Measurements from ENCODE around the gene DXO.
A peak's percentile ranks its signal among the peaks of the same experiment; 100 is the strongest.

The DXO gene

DNA sequence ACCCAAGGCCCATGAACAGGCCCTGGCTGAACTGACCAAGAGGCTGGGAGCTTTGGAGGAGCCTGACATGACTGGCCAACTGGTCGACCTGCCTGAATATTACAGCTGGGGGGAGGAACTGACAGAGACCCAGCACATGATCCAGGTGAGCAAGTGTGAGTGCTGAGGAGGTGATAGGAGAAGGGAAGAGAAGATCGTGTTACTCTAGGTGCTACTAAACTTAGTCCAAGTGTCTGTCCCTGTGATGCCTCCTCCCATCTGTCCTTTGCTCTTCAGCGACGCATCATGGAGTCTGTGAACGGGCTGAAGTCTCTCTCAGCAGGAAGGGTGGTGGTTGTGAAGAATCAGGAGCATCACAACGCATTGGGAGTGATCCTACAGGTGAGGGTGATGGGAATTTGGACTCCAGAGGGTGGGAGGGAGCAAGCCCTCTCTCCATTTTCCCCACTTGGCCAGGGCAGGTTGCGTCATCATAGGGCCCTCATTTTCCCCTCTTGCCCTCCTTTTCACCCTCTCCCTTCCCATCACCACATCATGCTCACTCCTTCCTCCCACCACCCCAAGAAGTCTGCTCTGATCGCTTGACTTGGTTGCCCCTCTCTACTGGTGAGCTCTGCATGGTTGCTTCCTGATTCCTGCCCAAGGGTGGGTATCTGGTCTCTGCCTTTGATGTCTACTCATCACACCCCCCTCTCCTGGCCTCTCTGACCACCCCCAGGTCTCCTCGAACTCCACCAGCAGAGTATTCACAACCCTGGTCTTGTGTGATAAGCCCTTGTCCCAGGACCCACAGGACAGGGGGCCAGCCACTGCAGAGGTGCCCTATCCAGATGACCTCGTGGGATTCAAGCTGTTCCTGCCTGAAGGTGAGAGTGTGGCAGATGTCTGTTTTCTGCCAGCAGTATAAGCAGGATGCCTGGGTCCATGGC, 4.7 kb downstream of the DXO start:
- no peaks in the 10 kb centered on the region for H3K9me3 ChIP-seq (ENCODE audit: control insufficient read depth, low read length)
- H3K4me1 ChIP-seq (ENCODE audit: control insufficient read depth, insufficient read depth, low read length), result peaks cover 21% of the 10 kb centered on the region
- no peak overlapping the region for H3K9ac ChIP-seq (ENCODE audit: low read length)
- DNase-seq (ENCODE audit: low read depth), result no peak
- no peak overlapping the region for H3K4me3 ChIP-seq (ENCODE audit: low read length)
- no peaks in the 10 kb centered on the region for H3K27me3 ChIP-seq (replicated peaks; ENCODE audit: control insufficient read depth, insufficient read depth, low read length)
- peaks cover 80% of the 10 kb centered on the region for H3K36me3 ChIP-seq (ENCODE audit: control insufficient read depth, insufficient read depth, low read length, severe bottlenecking)

DNA sequence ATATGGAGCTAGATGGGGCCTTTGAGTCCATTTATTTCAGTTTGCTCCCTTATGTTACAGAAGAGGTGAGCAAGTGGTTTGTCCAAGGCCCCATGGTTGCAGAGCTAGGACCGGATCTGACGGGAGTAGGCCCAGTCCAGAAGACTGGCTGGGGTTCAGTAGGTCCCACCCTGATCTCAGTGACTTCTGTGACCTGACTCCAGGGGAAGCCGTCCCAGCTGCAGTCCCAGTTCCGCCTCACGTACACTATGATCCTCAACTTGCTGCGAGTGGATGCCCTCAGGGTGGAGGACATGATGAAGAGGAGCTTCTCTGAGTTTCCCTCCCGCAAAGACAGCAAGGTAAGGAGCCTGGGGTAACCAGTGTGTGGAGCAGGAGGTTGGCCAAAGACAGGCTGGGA, 5.4 kb downstream of the DXO start:
- H3K4me1 ChIP-seq (ENCODE audit: control insufficient read depth, insufficient read depth, low read length), result peaks cover 20% of the 10 kb centered on the region
- H3K27me3 ChIP-seq (replicated peaks; ENCODE audit: control insufficient read depth, insufficient read depth, low read length), result no peaks in the 10 kb centered on the region
- no peak for DNase-seq (ENCODE audit: low read depth)
- peaks cover 88% of the 10 kb centered on the region for H3K36me3 ChIP-seq (ENCODE audit: control insufficient read depth, insufficient read depth, low read length, severe bottlenecking)
- H3K4me3 ChIP-seq (ENCODE audit: low read length), result no peak overlapping the region
- no peak overlapping the region for H3K9ac ChIP-seq (ENCODE audit: low read length)
- H3K9me3 ChIP-seq (ENCODE audit: control insufficient read depth, low read length), result no peaks in the 10 kb centered on the region

DNA sequence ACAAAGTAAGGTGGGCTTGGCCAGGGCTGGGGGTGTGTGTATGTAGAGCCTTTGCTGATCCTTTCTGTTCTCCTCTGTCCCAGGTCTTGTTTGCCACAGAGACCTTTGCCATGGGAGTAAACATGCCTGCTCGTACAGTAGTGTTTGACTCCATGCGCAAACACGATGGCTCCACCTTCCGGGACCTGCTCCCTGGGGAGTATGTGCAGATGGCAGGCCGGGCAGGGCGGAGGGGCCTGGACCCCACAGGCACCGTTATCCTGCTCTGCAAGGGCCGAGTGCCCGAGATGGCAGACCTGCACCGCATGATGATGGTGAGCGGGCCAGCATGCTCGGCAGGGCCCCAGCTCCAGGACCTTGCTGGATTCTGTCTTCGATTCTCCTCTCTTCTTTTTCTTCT, 6.2 kb downstream of the DXO start:
- H3K27me3 ChIP-seq (replicated peaks; ENCODE audit: control insufficient read depth, insufficient read depth, low read length), result no peaks in the 10 kb centered on the region
- no peak for DNase-seq (ENCODE audit: low read depth)
- no peak overlapping the region for H3K4me3 ChIP-seq (ENCODE audit: low read length)
- no peak overlapping the region for H3K9ac ChIP-seq (ENCODE audit: low read length)
- no peaks in the 10 kb centered on the region for H3K9me3 ChIP-seq (ENCODE audit: control insufficient read depth, low read length)
- H3K4me1 ChIP-seq (ENCODE audit: control insufficient read depth, insufficient read depth, low read length), result peaks cover 12% of the 10 kb centered on the region
- H3K36me3 ChIP-seq (ENCODE audit: control insufficient read depth, insufficient read depth, low read length, severe bottlenecking), result peaks cover 96% of the 10 kb centered on the region

DNA sequence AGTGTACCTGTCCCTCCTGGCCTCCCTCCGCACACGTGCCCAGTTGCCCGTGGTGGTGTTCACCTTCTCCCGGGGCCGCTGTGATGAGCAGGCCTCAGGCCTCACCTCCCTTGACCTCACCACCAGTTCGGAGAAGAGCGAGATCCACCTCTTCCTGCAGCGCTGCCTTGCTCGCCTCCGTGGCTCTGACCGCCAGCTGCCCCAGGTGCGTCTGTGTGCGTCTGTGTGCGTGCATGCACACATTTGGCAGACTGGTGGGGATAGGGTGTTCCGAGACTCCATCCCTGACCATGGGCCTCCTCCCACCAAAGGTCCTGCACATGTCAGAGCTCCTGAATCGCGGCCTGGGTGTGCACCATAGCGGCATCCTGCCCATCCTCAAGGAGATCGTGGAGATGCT, 8.0 kb downstream of the DXO start:
- H3K4me1 ChIP-seq (ENCODE audit: control insufficient read depth, insufficient read depth, low read length), result peaks cover 8% of the 10 kb centered on the region
- H3K27me3 ChIP-seq (replicated peaks; ENCODE audit: control insufficient read depth, insufficient read depth, low read length), result no peaks in the 10 kb centered on the region
- H3K9me3 ChIP-seq (ENCODE audit: control insufficient read depth, low read length), result no peaks in the 10 kb centered on the region
- peaks cover 87% of the 10 kb centered on the region for H3K36me3 ChIP-seq (ENCODE audit: control insufficient read depth, insufficient read depth, low read length, severe bottlenecking)
- H3K4me3 ChIP-seq (ENCODE audit: low read length), result no peak overlapping the region
- H3K9ac ChIP-seq (ENCODE audit: low read length), result no peak overlapping the region
- DNase-seq (ENCODE audit: low read depth), result no peak

DNA sequence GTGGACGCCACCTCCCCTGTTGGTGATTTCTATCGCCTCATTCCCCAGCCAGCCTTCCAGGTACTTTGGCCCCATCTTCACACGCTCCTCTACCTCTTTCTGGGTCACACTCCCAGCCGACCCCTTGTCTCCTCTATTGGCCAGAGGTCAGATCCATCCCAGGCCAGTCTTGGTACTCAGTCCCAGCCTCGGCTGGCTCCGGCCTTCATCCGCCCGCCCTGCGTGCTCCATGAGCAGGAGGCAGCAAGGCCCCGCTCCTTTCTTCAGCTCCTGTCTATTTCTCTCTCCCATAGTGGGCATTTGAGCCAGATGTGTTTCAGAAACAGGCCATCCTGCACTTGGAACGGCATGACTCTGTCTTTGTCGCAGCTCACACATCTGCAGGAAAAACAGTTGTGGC, 10.3 kb downstream of the DXO start:
- Histone ChIP-seq H3K36me3 (ENCODE audit: control insufficient read depth, insufficient read depth, low read length, severe bottlenecking) (peaks cover 67% of the 10 kb centered on the region), H3K9ac (ENCODE audit: low read length) (no peak overlapping the region), H3K4me1 (ENCODE audit: control insufficient read depth, insufficient read depth, low read length) (peaks cover 18% of the 10 kb centered on the region), H3K9me3 (ENCODE audit: control insufficient read depth, low read length) (no peaks in the 10 kb centered on the region), H3K4me3 (ENCODE audit: low read length) (no peak overlapping the region), H3K27me3 (replicated peaks; ENCODE audit: control insufficient read depth, insufficient read depth, low read length) (no peaks in the 10 kb centered on the region)
- no peak for DNase-seq (ENCODE audit: low read depth)

DNA sequence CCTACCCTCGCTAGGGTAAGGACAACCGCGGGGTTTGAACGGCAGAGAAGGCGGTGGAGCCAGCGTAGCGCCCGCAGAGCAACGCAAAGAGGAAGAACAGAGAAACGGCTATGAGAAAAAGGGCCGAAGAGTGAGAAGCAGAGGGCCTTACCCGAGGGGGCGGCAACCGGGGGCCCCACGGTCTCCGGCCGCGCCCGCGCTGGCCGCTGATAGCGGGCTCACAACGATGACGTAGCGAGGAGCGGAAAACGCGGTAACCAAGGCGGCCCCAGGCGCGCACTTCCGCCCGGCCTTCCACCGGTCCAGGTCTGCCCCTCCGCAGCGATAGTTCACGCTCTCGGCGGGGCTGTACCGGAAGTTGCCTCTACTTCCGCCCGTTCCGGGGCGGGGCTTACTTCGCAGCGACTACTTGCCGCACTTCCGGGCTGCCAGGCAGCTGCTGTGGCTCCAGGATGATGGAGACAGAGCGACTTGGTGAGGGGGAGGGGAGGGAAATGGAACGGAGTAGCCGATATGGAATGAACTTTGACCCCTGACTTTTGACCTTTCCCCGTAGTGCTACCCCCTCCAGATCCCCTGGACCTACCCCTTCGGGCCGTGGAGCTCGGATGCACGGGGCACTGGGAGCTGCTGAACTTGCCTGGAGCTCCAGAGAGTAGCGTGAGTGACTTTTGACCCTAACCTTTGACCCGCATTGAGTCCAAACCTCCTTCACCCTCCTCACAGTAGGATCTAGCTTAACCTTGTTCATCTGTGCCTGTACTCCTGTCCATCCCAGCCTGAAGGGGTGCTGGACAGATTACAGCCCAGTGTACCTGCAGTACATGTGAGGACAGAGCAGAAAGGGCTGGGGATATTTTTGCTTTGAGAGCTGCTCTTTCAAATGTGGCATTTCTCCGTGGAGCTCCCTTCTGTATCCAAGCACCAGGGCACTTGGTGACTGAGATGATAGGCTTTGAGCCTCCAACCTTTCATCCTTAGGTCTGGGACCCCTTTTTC, 12.9 kb downstream of the DXO start, which contains the start of the genes NELFE and SKIC2:
Gene NELFE, minus strand, starts transcription at position 231 of the 999 bp plus-strand sequence. CDS start 525 bp downstream, outside the sequence.
Gene SKIC2, plus strand, starts transcription at position 435 of the 999 bp plus-strand sequence. Its CDS starts 18 bp downstream, at position 453.
- H3K36me3 ChIP-seq (ENCODE audit: control insufficient read depth, insufficient read depth, low read length, severe bottlenecking), result peaks cover 64% of the 10 kb centered on the region

DNA sequence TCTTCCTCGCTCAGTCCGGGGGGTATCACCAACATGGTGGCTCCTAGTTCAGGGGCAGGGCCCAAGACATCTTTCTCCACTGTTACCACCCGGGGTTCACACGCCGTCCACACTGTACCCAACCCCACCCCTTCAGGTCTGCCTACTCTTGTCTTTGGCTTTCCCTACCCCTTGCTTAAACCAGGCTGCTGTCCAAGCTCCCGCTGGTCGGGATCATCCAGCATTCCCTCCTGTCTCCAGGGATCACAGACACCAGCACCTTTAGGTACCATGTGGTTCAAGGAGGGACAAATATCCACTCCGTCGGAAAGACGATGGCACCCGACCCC, 13.6 kb downstream of the DXO start:
- DNase-seq (ENCODE audit: low read depth), result peak; percentile 33
- Histone ChIP-seq H3K4me1 (ENCODE audit: control insufficient read depth, insufficient read depth, low read length) (peaks cover 18% of the 10 kb centered on the region), H3K9ac (ENCODE audit: low read length) (peak overlapping the region; percentile 99), H3K27me3 (replicated peaks; ENCODE audit: control insufficient read depth, insufficient read depth, low read length) (no peaks in the 10 kb centered on the region), H3K9me3 (ENCODE audit: control insufficient read depth, low read length) (no peaks in the 10 kb centered on the region), H3K4me3 (ENCODE audit: low read length) (peak overlapping the region; percentile 99), H3K36me3 (ENCODE audit: control insufficient read depth, insufficient read depth, low read length, severe bottlenecking) (peaks cover 64% of the 10 kb centered on the region)

More for the DNA sequence above, 12.9 kb downstream of the DXO start, which contains the start of the genes NELFE and SKIC2:
- no peaks in the 10 kb centered on the region for H3K27me3 ChIP-seq (replicated peaks; ENCODE audit: control insufficient read depth, insufficient read depth, low read length)
- no peaks in the 10 kb centered on the region for H3K9me3 ChIP-seq (ENCODE audit: control insufficient read depth, low read length)
- DNase-seq (ENCODE audit: low read depth), result peak; percentile 99
- H3K4me1 ChIP-seq (ENCODE audit: control insufficient read depth, insufficient read depth, low read length), result peaks cover 18% of the 10 kb centered on the region
- peak within 1 kb of the TSS; percentile 99 for H3K9ac ChIP-seq (ENCODE audit: low read length)
- H3K4me3 ChIP-seq (ENCODE audit: low read length), result peak within 1 kb of the TSS; percentile 99

DNA sequence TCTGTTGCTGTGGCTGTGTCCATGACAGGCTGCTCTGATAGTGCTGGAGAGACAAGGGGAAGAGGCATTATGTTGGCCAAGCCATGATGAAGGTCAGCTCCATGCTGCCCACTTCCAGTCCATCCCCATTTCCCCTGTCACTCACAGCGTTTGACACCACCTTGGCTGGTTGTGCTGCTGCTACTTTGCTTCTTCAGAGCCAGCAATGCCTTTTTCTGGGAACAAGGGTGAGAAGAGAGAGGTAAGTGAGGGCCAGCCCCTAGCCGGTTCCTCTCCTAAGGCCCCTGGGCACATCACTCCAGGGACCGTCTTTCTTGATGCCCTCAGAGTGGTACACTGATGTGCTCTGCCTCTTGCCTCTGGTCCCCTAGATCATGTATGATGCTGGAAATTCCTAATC, 15.1 kb downstream of the DXO start:
- Histone ChIP-seq H3K9me3 (ENCODE audit: control insufficient read depth, low read length) (no peaks in the 10 kb centered on the region), H3K27me3 (replicated peaks; ENCODE audit: control insufficient read depth, insufficient read depth, low read length) (no peaks in the 10 kb centered on the region), H3K9ac (ENCODE audit: low read length) (peak overlapping the region; percentile 99), H3K36me3 (ENCODE audit: control insufficient read depth, insufficient read depth, low read length, severe bottlenecking) (peaks cover 59% of the 10 kb centered on the region), H3K4me1 (ENCODE audit: control insufficient read depth, insufficient read depth, low read length) (peaks cover 18% of the 10 kb centered on the region), H3K4me3 (ENCODE audit: low read length) (no peak overlapping the region)
- no peak for DNase-seq (ENCODE audit: low read depth)

DNA sequence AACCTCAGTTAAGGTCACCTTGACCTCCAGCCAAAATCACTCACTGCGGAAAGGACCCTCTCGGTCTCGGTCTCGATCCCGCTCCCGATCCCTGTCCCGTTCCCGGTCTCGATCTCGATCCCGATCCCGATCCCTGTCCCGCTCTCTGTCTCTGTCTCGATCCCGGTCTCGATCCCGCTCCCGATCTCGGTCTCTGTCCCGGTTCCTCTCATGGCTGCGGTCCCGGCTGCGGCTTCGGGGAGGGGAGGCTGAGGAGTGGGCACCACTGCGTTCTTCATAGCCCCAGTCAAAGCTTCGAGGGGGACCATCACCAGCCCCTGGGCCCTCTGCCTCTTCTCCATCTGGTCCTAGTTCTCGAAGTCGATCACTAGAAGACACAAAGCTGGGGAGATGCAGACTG, 17.4 kb downstream of the DXO start:
- H3K9ac ChIP-seq (ENCODE audit: low read length), result no peak overlapping the region
- H3K36me3 ChIP-seq (ENCODE audit: control insufficient read depth, insufficient read depth, low read length, severe bottlenecking), result peaks cover 50% of the 10 kb centered on the region
- H3K4me1 ChIP-seq (ENCODE audit: control insufficient read depth, insufficient read depth, low read length), result peaks cover 22% of the 10 kb centered on the region
- H3K27me3 ChIP-seq (replicated peaks; ENCODE audit: control insufficient read depth, insufficient read depth, low read length), result no peaks in the 10 kb centered on the region
- H3K4me3 ChIP-seq (ENCODE audit: low read length), result no peak overlapping the region
- DNase-seq (ENCODE audit: low read depth), result no peak
- no peaks in the 10 kb centered on the region for H3K9me3 ChIP-seq (ENCODE audit: control insufficient read depth, low read length)

DNA sequence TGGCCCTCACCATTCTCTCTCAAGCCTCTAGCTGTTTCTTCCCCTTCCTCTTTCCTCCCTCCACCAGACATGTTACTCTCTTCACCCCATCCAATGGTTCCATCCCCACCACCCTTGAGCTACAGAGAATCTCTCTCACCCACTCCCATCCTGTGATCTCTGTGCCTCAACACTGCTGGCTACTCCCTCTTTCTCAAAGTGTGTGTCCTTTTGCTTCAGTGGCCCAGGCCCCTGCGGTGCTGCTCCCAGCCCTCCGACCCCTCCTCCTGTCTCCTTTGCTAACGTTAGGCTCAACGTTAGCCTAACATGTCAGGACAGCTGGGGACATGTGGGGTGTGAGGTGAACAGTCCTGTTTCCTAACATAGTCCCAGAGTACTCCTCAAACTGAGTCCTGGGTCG, 19.0 kb downstream of the DXO start:
- Histone ChIP-seq H3K36me3 (ENCODE audit: control insufficient read depth, insufficient read depth, low read length, severe bottlenecking) (peaks cover 50% of the 10 kb centered on the region), H3K9ac (ENCODE audit: low read length) (peak overlapping the region; percentile 41), H3K27me3 (replicated peaks; ENCODE audit: control insufficient read depth, insufficient read depth, low read length) (no peaks in the 10 kb centered on the region), H3K4me3 (ENCODE audit: low read length) (no peak overlapping the region), H3K9me3 (ENCODE audit: control insufficient read depth, low read length) (no peaks in the 10 kb centered on the region), H3K4me1 (ENCODE audit: control insufficient read depth, insufficient read depth, low read length) (peaks cover 26% of the 10 kb centered on the region)
- no peak for DNase-seq (ENCODE audit: low read depth)

All from adipocyte (in vitro differentiated cells).